ENCODE results near the gene PGLYRP4. TPM values are rescaled to one million over a fixed set of nuclear protein-coding genes. Genes with fewer than 3 reads are reported as not detected.
A peak's percentile ranks its signal among the peaks of the same experiment; 100 is the strongest.

PGLYRP4 gene
- polyA plus RNA-seq, 1 donor from 2014 or later: not detected

DNA sequence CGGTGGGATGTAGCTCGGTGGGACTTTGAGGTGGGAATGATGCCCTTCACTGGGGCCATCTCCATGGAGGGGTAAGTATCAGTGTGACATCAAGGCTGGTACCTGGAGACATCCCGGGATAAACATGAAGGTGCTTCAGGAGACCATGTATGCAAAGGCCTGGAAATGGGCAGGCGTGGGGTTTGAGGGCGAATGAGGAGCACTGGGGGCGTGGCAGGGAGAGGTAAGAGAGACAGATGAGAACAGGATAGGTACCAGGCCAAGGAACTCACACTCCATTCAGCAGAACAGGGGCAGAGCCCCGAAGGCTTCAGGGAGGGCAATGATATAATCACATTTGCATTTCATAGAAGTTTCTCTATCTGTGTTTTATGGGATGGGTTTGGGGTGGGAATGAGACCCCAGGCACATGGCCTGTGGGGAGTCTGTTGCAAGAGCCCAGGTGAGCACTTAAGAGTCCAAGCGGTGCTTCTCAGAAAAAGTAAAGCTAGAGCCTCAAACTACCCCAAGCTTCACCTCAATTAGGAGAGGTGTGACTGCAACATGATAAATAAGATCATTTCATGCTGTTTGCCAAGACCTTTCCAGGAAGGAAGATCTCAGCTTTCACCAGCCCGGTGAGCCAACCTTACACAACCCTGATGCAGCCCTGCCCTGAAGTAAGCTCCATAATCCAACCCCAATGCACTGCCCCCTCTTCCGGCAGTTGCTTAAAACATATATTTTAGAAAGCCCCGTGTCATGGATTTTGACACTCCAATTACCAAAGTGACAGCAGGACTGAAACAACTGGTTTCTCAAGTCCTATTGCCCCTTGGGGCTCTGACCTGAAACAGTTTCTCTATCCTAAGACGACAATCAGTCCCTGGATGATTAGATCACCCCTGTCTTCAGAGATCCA is 16.4 kb upstream of the PGLYRP4 start:
- H3K4me1 Mint-ChIP-seq: peaks cover 0 to 1% (median 0%) of the 10 kb centered on the region in 3 donors
- peaks cover 3% of the 10 kb centered on the region for H3K36me3 Mint-ChIP-seq
- no peak overlapping the region for H3K27ac Mint-ChIP-seq
- peaks cover 20% of the 10 kb centered on the region for H3K27me3 Mint-ChIP-seq
- H3K9me3 Mint-ChIP-seq: no peaks in the 10 kb centered on the region
- no peak overlapping the region for H3K4me3 Mint-ChIP-seq

DNA sequence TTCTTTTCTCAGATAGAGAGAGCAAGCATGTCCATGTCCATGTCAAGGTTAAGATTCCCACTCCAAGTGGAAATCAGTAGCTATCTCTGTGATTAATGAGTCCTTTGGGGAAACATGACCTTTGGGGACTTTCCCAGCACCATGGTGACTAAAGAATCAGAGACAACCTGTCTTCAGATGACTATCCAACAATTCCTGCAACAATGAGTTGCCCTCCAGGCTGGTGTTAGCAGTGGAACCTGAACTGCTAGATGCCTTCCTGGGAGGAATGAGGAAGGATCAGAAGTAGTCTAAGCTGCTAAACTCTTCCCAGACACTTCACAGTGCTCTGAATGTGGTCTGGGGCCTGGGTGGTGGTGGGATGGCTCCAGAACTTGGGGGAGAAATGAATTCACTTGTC is 15.5 kb upstream of the PGLYRP4 start:
- H3K9me3 Mint-ChIP-seq: no peaks in the 10 kb centered on the region
- no peak overlapping the region for H3K27ac Mint-ChIP-seq

DNA sequence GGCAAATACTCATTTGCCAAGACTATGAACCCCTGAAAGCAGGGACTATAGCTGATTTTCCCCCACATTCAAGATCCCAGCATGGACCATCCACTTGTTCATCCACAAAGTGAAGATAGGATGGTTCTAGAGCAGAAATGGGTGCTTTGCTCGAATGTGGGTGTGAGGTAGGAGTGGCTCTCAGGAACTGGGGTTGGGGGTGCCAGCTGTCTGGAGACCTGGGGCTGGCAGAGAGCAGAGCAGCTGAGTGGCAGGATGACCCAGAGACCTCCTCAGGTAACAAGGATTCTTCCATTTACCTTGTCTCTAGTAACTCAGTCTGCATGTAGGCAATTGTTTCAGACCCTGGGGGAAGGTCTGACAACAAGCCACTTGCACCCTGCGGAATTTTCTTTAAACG is 15.0 kb upstream of the PGLYRP4 start:
- Mint-ChIP-seq H3K27ac (no peak overlapping the region), H3K4me1 (peaks cover 0 to 1% (median 1%) of the 10 kb centered on the region in 3 donors), H3K27me3 (peaks cover 21% of the 10 kb centered on the region)

More for the DNA sequence above, 15.5 kb upstream of the PGLYRP4 start:
- Mint-ChIP-seq H3K36me3 (peaks cover 3% of the 10 kb centered on the region), H3K27me3 (peaks cover 20% of the 10 kb centered on the region), H3K4me1 (peaks cover 0 to 1% (median 1%) of the 10 kb centered on the region in 3 donors), H3K4me3 (no peak overlapping the region)

DNA sequence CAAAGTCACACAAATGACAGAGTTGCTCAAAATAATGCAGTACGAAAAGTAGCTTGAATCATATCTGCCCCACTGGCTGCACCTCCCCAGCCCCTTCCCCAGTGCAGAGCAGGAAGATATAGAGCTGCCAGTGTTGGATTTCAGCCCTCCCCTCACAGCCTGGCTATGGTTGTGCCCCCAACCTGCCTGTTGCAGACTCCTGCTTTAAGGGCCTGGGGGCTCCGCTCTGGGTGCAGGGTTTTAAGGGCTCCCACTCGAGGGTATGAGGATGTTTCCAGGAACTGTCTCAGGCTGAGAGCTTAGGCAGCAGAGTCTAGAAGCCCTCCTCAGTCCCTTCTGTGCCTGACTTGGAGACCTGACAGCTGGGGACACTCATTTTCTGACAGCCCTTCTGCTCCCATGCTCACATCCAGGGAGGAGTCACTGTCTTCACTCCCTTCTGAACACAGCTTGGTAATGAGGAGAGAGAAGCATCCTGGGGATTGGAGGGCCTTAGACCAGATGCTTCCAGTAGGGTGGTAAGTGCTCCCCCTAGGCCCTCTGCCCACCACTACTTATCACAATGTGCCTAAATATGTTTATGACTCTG is 13.6 kb upstream of the PGLYRP4 start:
- peaks cover 3% of the 10 kb centered on the region for H3K36me3 Mint-ChIP-seq
- H3K27ac Mint-ChIP-seq: no peak overlapping the region
- H3K27me3 Mint-ChIP-seq: peaks cover 25% of the 10 kb centered on the region
- peaks cover 0 to 13% (median 1%) of the 10 kb centered on the region in 3 donors for H3K4me1 Mint-ChIP-seq
- no peak overlapping the region for H3K4me3 Mint-ChIP-seq
- no peaks in the 10 kb centered on the region for H3K9me3 Mint-ChIP-seq

More for the DNA sequence above, 15.0 kb upstream of the PGLYRP4 start:
- H3K36me3 Mint-ChIP-seq: peaks cover 3% of the 10 kb centered on the region
- no peak overlapping the region for H3K4me3 Mint-ChIP-seq
- no peaks in the 10 kb centered on the region for H3K9me3 Mint-ChIP-seq

DNA sequence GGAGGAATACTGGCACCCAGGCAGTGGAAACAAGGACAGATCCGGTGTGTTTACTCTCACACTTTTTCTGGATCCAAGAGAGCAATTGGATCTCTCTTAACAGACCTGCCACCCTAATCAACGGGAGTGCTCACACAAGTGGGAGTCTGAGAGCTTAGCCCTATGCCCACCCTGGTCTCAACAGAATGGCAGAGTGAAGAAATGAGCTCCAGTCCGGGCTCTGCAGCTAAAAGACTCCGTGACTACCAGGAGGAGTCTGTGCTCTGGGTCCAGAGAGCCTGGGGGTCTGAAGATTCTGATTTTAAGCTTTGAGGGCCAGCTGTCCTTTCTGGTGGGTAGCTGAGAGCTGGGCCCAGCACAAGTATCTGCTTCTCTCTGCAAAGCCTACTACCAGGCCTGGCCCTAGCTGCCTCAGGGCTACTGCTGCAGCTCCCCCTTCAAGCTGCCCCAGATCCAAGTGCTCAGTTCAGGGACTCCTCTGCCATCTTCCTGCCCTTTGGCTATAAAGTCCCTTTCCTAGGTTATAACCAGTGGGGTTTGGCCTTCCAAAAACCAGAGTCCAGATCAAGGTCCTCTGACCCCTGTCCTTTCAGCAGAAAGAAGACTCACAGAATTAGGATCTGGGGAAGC is 13.0 kb upstream of the PGLYRP4 start:
- H3K27me3 Mint-ChIP-seq: peaks cover 28% of the 10 kb centered on the region

DNA sequence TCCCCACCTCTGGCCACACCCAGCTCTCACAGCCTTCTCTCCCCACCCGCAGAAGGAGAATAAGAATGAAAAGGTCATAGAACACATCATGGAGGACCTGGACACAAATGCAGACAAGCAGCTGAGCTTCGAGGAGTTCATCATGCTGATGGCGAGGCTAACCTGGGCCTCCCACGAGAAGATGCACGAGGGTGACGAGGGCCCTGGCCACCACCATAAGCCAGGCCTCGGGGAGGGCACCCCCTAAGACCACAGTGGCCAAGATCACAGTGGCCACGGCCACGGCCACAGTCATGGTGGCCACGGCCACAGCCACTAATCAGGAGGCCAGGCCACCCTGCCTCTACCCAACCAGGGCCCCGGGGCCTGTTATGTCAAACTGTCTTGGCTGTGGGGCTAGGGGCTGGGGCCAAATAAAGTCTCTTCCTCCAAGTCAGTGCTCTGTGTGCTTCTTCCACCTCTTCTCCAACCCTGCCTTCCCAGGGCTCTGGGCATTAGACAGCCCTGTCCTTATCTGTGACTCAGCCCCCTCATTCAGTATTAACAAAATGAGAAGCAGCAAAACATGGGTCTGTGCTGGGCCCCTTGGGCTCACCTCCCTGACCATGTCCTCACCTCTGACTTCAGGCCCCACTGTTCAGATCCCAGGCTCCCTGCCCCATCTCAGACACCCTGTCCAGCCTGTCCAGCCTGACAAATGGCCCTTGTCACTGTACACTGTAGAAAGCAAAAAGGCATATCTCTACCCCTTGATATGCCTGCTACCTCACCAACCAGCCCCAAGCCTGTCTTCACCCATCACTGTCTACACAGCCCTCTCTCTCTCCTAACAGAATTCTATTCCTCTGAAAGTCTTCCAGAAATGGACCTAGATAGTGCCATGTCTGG is 12.2 kb upstream of the PGLYRP4 start:
- H3K27ac Mint-ChIP-seq: peak overlapping the region in 1 of 3 donors; percentile 11
- peaks cover 25% of the 10 kb centered on the region for H3K27me3 Mint-ChIP-seq
- H3K4me3 Mint-ChIP-seq: no peak overlapping the region

More for the DNA sequence above, 13.0 kb upstream of the PGLYRP4 start:
- Mint-ChIP-seq H3K36me3 (peaks cover 3% of the 10 kb centered on the region), H3K4me1 (peaks cover 2 to 17% (median 3%) of the 10 kb centered on the region in 3 donors), H3K27ac (peak overlapping the region in 1 of 3 donors; percentile 11), H3K9me3 (no peaks in the 10 kb centered on the region), H3K4me3 (no peak overlapping the region)

DNA sequence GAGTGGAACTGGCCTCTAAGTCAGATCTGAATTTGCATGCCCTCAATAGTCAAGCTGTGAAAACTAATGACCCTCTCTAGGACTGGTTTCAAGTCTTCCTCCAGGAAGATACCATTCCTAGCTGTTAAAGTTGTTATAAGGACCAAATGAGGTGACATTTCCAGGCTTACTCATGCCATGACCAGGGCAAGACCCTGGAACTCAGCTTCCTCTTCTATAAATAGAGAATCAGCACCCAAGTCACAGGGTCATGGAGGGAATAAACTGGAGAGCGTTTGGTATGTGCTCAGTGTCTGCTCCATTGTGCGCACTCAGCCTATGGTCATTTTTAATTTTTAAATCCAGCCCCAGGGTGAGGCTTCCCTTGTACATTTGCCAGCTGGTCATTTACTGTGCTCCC is 11.5 kb upstream of the PGLYRP4 start:
- Mint-ChIP-seq H3K4me1 (peaks cover 3 to 18% (median 5%) of the 10 kb centered on the region in 3 donors), H3K9me3 (no peaks in the 10 kb centered on the region), H3K4me3 (no peak overlapping the region), H3K36me3 (peaks cover 1% of the 10 kb centered on the region), H3K27me3 (peaks cover 25% of the 10 kb centered on the region), H3K27ac (no peak overlapping the region)

More for the DNA sequence above, 12.2 kb upstream of the PGLYRP4 start:
- H3K4me1 Mint-ChIP-seq: peaks cover 3 to 18% (median 5%) of the 10 kb centered on the region in 3 donors
- H3K36me3 Mint-ChIP-seq: peaks cover 1% of the 10 kb centered on the region
- no peaks in the 10 kb centered on the region for H3K9me3 Mint-ChIP-seq

DNA sequence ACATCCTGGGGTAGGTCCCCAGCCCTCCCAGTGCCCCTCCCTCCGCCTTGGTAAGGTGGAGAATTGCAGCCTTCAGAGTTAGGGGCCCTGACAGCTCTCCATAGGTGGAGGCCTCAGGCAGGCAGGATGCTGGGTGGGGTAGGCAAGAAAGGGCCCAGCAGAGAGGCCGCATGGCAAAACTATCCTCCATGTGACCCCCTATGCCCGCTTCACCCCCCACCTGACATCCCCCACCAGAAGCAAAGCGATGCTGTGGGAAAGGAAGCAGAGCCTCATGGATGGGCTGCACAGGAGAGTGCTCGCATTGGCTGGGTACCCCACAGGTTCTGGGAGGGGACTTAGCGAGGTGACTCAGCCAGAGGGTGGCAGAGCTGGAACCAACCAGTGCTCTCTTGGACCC is 10.6 kb upstream of the PGLYRP4 start:
- H3K36me3 Mint-ChIP-seq: peaks cover 4% of the 10 kb centered on the region
- peaks cover 3 to 18% (median 5%) of the 10 kb centered on the region in 3 donors for H3K4me1 Mint-ChIP-seq
- H3K4me3 Mint-ChIP-seq: no peak overlapping the region
- peaks cover 16% of the 10 kb centered on the region for H3K27me3 Mint-ChIP-seq
- no peaks in the 10 kb centered on the region for H3K9me3 Mint-ChIP-seq
- H3K27ac Mint-ChIP-seq: no peak overlapping the region

DNA sequence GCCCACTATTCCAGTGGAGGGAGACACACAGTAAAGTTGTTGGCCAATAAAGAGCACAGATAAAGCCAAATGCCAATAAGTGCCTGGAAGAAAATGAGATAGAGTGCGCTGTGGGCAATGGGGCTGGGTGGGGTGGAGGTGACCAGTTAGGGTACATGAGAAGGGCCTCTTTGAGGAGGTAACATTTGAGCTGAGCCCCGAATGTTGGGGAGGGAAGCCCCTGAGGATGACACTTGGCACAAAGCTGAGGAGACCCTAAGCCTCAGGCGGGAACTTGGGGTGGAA is 10.0 kb upstream of the PGLYRP4 start:
- Mint-ChIP-seq H3K27me3 (peaks cover 15% of the 10 kb centered on the region), H3K4me1 (peaks cover 3 to 18% (median 5%) of the 10 kb centered on the region in 3 donors), H3K36me3 (peaks cover 4% of the 10 kb centered on the region), H3K27ac (peak overlapping the region in 1 of 3 donors; percentile 61), H3K9me3 (no peaks in the 10 kb centered on the region), H3K4me3 (no peak overlapping the region)

DNA sequence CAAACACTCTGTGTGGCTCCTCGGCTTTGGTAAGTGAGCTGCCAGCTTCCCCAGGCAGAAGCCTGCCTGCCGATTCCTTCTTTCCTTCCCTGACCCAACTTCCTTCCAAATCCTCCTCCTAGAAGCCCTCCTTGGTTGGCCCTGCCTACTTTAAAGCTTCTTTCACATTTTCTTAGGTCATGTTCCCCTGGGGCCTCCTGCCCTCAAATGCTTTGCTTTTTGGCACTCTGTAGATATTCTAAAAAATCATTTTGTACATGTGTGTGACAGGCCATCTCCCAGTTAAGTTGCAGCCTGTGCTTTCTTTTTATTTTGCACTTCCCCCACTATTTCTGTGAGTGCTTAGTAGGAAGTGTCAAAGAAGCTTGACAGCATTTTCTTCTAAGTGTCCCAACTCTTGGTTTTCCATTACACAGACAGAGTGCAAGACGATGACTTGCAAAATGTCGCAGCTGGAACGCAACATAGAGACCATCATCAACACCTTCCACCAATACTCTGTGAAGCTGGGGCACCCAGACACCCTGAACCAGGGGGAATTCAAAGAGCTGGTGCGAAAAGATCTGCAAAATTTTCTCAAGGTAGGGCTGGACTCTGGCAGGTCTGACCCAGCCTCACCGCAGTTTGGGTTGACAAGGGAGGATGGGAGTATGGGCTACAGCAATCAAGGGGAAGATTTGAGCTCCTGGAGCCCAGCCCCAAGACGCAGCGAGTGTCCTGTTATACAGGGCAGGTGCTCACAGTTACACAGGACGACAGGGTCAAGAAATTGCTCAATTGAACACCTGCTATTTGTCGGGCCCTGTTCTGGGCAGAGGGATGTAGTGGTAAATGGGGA is 9.4 kb upstream of the PGLYRP4 start, which contains the start of gene S100A9:
S100A9 (plus strand) TSS at position 2 of the 838 bp plus-strand sequence; CDS start at position 432, 430 bp downstream.
- peaks cover 3 to 18% (median 5%) of the 10 kb centered on the region in 3 donors for H3K4me1 Mint-ChIP-seq
- no peaks in the 10 kb centered on the region for H3K9me3 Mint-ChIP-seq
- peak within 1 kb of the TSS in 2 of 3 donors; percentile 17 to 61 for H3K27ac Mint-ChIP-seq
- H3K36me3 Mint-ChIP-seq: peaks cover 4% of the 10 kb centered on the region
- H3K4me3 Mint-ChIP-seq: peak within 1 kb of the TSS in 2 of 4 donors; percentile 9 to 81
- peaks cover 13% of the 10 kb centered on the region for H3K27me3 Mint-ChIP-seq

DNA sequence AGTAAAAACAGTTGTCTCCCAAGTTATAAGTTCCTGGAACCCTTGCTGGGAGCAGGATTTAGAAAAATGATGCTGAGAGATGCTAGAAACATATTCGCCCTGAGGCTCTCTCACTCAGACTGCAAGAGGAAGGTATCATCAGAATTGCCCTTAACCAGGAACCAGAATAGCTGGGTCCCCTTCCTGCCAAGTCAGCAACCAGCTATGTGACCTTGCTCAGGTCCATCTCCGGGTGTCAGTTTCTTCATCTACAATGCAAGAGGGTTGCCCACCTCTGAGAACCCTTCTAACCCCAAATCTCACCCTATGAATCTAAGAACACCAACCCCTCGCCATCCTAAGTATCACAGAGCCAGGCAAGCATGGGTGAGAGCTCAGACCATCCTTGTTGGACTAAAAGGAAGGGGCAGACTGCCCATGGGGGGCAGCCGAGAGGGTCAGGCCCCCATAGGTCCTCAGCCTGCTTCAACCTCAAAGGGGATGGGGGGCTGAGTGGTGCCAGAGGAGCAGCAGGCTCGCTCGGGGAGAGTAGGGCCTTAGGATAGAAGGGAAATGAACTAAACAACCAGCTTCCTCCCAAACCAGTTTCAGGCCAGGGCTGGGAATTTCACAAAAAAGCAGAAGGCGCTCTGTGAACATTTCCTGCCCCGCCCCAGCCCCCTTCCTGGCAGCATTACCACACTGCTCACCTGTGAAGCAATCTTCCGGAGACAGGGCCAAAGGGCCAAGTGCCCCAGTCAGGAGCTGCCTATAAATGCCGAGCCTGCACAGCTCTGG is 8.6 kb upstream of the PGLYRP4 start:
- peaks cover 4% of the 10 kb centered on the region for H3K36me3 Mint-ChIP-seq
- H3K4me3 Mint-ChIP-seq: peak overlapping the region in 2 of 4 donors; percentile 9 to 81
- peaks cover 13% of the 10 kb centered on the region for H3K27me3 Mint-ChIP-seq
- no peaks in the 10 kb centered on the region for H3K9me3 Mint-ChIP-seq
- H3K27ac Mint-ChIP-seq: peak overlapping the region in 1 of 3 donors; percentile 17
- H3K4me1 Mint-ChIP-seq: peaks cover 3 to 18% (median 5%) of the 10 kb centered on the region in 3 donors

DNA sequence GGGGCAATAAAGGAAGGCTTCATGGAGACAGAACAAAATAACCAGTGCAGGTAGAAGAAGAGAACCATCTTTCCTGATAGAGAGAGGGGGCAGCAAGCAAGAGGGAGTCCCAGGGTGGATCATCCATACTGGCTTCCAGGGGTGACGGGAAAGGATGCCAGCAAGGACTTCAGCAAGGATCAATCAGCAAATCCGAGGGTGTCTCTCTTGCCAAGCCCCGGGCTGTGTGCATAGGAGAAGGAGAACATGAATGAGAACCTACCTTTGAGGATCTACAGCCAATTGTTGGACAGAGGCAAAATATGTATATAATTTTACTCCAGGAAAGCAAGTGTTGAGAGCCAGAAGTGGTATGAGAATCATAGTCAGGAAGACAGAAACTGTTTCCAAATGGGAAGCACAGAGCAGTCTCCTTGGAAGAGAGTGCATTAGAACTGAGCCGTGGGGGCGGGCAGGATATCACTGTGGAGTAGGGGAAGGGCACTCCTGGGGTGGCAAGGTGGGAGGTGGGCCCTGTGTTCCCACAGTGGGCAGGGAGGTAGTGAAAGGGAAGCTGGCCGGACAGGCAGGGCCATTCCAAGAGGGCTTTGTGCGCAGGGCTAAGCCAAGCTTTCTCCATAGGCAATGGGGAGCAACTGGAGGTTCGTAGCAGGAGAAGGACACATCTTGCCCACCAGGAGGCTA is 7.9 kb upstream of the PGLYRP4 start:
- H3K27me3 Mint-ChIP-seq: peaks cover 13% of the 10 kb centered on the region

More for the DNA sequence above, 7.9 kb upstream of the PGLYRP4 start:
- Mint-ChIP-seq H3K27ac (no peak overlapping the region), H3K4me1 (peaks cover 3 to 18% (median 5%) of the 10 kb centered on the region in 3 donors), H3K4me3 (peak overlapping the region in 1 of 4 donors; percentile 13), H3K36me3 (peaks cover 4% of the 10 kb centered on the region), H3K9me3 (no peaks in the 10 kb centered on the region)
